ENCODE data around the gene PARP1. TPM values are rescaled to one million over a fixed set of nuclear protein-coding genes. Genes with fewer than 3 reads are reported as not detected.
"Not testable (repeated sequence)": the region's sequence is repeated elsewhere in the genome, so short reads cannot be mapped to it uniquely, and the experiment has no call there.

PARP1 gene
- total RNA-seq, 2 experiments from 2014 or later: 238 to 245 TPM

DNA sequence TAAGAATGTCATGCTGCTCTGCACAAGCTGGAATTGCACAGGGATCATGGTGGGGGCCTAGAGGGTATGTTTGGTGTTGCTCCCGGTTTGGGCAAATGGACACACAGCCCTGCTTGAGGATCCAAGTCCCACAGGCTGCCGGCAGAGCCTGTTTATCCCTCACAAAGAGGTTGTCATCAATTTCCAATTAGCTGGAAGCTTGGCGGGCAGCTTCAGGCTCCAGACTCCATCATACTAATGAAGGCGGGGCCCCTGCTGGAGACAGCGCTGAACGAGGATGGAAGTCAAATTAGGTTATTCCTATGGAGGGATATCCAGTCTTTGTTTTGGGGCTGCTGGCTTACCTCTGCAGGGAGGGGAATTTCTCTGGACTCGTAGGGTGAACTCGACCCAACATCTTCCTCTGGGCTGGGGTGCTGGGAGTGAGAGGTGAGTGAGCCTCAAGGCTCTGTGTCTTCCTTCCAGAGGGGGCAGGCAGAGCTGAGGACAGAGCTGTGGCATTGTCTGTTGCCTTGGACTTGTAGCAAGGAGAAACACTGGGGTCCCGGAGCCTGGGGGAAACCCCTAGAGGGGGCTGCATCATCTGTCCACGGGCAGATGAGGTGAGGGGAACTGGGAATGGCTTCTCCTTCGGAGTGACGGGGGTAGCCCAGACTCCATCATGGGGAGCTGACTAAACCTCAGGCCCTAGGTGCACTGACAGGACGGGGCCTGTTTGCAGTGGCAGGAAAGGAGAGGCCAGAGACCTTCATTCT lies 24.9 kb upstream of the PARP1 start:
- ChIA-PET CTCF (no interaction called here), POLR2A (no interaction called here)

DNA sequence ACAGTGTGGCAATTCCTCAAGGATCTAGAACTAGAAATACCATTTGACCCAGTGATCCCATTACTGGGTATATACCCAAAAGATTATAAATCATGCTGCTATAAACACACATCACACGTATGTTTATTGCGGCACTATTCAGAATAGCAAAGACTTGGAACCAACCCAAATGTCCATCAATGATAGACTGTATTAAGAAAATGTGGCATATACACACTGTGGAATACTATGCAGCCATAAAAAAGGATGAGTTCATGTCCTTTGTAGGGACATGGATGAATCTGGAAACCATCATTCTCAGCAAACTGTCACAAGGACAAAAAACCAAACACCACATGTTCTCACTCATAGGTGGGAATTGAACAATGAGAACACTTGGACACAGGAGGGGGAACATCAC lies 24.0 kb upstream of the PARP1 start:
- CTCF ChIA-PET, POLR2A ChIA-PET: not testable (repeated sequence)

DNA sequence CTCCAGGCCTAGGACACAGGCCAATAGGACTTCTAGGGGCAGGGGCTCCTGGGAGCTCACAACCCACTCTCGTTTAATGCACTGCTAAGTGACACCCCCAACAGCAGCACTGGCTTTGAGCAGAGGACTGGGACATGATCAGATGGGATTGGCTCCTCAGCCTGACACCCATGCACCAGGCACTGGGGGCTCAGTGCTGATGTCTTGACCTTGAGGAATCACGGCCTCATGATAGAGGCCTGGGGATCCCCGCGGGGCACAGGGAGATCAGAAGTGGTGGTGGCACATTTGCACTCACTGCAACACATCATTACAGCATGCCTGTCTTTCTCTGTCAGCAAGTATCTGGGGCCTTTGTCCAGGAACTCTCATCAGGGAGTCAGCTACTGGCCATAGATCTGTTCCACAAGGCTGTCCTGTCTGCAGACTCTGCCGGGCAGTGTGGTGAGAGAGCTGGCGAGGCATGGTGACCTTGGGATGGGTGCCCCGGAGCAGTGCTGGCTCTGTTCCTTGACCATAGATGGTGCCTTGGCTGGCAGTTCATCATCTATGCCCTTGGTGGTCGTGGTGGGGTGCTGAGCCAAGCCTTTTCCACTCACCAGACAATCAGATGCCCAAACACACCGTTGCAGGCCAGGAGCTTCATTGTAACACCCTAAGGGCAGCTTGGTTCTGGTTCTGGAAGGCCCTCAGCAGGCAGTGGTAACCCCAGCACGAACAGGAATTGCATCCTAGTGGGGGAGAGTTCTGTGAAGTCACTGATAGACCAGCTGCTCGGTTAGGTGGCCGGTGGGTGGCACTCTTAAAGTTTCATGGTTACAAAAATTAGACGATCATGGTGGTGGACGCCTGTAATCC lies 22.2 kb upstream of the PARP1 start:
- ChIA-PET POLR2A (no interaction called here), CTCF (interaction anchor here (1.2 kb wide), 1 partner anchor 15 kb away, joined by 3 read pairs; no protein-coding TSS in a partner anchor)

DNA sequence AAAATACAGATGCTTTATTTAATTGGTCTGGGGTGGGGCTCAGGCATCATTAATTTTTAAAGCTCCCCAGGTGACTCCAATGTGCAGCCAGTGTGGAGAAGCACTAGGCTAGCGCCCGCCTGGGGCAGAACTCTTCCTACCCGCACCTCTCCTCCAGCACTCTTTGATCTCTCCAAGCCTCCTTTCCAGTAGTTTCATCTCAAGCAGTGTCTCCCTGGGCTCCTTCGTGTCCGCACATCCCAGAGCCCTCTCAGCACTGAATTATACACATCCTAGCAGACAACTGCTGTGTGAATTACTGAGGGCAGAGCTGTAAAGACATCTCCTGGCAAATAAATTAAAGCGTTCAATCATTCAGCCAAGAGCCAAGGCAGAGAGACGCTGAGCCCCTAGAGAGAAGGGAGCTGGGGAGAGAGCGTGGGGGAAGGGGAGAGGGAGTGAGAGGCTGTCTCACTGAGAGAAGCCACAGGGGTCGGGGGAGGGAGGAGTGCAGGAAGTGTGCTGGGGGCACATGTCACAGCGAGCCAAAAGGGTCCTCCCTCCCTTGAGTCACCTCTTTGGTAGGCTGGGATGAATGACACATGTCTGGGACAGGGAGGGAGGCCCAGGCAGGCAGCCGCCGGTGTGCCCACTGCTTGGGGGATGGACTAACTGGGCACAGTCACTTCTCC lies 21.0 kb upstream of the PARP1 start:
- CTCF ChIA-PET: interaction anchor here (1.2 kb wide), 1 partner anchor 16 kb away, joined by 3 read pairs; no protein-coding TSS in a partner anchor
- POLR2A ChIA-PET: no interaction called here

DNA sequence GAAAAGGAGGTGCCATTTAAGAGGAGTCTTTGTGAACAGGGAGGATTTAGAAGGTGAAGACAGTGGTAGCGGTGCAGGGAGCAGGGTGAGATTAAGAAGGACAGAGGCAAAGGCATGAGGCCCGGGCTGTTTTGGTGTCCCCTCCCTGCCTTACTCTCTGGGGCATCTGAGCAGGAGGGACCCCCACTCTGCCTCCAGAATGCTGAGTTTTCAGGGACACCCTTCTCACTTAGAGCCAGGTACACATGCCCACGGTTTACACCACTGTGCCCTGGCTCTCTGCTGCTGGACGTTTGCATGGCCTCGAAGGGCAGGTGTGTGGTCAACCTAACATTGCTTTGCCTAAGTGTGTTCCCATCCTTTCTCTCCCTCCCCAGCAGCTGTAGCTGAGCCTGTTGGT lies 20.5 kb upstream of the PARP1 start:
- ChIA-PET CTCF (no interaction called here), POLR2A (no interaction called here)

DNA sequence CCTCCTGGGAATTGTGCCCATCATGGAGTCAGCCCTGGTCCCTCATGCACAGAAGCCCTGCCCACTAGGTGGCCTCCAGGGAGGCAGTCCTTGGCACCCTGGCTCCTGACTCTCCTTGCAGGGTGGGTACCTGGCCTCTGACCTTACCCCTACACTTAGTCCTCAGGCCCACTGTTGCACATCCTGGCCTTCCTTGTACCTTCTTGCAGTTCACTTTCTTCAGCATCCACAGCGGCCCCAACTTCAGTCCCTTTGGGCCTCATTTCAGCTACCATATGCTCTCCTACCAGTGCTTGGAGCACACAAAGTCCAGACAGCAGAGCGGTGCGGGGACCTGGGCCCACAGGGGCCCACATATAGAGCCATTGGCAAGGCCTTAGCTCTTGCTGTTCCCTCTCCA lies 19.2 kb upstream of the PARP1 start:
- ChIA-PET CTCF (no interaction called here), POLR2A (no interaction called here)

DNA sequence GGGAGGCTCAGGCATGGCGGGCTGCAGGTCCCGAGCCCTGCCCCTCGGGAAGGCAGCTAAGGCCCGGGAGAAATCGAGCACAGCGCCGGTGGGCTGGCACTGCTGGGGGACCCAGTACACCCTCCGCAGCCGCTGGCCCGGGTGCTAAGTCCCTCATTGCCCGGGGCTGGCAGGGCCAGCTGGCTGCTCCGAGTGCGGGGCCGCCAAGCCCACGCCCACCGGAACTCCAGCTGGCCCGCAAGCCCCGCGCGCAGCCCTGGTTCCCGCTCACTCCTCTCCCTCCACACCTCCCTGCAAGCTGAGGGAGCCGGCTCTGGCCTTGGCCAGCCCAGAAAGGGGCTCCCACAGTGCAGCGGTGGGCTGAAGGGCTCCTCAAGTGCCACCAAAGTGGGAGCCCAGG lies 18.5 kb upstream of the PARP1 start:
- POLR2A ChIA-PET: not testable (repeated sequence)
- CTCF ChIA-PET: interaction anchor here (1.0 to 3.6 kb wide), 2 partner anchors 18 to 144 kb away, joined by 5 to 17 read pairs; partner anchors contain the start of gene PARP1

DNA sequence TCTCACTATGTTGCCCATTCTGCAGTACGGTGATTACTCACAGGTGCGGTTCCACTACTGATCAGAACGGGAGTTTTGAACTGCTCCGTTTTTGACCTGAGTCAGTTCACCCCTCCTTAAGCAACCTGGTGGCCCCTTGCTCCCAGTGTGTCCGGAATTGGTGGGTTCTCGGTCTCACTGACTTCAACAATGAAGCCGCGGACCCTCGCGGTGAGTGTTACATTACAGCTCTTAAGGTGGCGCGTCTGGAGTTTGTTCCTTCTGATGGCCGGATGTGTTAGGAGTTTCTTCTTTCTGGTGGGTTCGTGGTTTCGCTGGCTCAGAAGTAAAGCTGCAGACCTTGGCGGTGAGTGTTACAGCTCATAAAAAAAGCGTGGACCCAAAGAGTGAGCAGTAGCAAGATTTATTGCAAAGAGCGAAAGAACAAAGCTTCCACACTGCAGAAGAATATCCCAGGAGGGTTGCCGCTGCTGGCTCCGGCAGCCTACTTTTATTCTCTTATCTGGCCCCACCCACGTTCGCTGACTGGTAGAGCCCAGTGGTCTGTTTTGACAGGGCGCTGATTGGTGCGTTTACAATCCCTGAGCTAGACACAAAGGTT lies 17.6 kb upstream of the PARP1 start:
- POLR2A ChIA-PET: no interaction called here
- CTCF ChIA-PET: interaction anchor here (0.7 to 3.6 kb wide), 8 partner anchors 12 to 144 kb away, joined by 3 to 17 read pairs (median 3); partner anchors contain the start of gene PARP1

DNA sequence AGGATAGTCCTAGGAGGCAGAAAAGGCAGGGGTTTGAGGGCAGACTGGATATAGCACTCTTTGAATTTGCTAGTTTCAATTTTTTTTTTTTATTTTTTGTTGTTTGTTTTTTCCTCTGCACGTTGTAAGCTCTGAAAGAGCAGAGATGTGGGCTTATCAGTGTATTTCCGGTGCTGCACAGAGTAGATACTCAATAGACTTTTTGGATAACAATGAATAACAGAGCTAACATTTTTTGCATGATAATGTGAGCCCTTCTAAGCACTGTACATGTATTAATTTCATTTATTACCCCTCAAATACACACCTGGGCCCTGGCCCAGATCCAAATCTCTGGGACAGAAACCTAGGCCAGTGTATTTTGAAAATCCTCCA lies 17.1 kb upstream of the PARP1 start:
- ChIA-PET POLR2A (no interaction called here), CTCF (interaction anchor here (0.7 to 3.6 kb wide), 8 partner anchors 9 to 85 kb away, joined by 3 to 17 read pairs (median 3); partner anchors contain the start of gene PARP1)

DNA sequence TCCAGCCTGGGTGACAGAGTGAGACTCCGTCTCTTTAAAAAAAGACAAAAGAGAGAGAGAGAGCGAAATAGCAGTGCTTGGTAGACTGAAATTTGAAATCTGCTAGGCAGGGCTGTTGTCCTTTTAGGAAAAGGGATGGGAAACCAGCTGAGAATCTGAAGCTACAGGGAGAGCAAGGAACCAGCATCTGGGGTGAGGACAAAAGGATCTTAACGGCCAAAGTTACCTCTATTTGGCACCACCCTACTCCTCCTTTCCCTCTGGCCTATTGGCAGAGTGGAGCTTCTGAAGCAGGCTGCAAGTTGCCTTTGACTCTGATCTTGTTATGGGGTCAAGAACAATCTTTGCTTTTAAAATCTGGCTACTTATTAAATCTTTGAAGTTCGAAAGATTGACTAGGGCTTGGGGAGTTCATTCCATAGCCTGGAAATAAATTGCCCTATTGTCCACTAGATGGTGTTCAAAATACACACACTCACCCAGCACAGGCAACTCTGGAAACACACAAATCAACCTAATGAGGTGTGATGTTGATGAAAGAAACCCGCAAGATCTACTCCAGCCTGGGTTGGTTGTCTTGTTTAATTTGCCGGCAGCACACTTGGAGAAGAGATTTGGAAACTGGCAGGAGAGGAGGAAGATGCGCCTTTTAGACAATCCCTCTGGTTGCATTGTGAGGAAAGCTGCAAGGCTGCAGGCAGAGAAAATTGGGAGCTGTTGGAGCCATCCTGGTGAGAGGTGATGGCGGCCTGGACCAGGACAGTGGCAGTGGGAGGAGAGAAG lies 16.5 kb upstream of the PARP1 start:
- ChIA-PET CTCF (interaction anchor here (0.7 to 3.6 kb wide), 7 partner anchors 9 to 131 kb away, joined by 3 to 17 read pairs (median 3); partner anchors contain the start of gene PARP1), POLR2A (no interaction called here)

DNA sequence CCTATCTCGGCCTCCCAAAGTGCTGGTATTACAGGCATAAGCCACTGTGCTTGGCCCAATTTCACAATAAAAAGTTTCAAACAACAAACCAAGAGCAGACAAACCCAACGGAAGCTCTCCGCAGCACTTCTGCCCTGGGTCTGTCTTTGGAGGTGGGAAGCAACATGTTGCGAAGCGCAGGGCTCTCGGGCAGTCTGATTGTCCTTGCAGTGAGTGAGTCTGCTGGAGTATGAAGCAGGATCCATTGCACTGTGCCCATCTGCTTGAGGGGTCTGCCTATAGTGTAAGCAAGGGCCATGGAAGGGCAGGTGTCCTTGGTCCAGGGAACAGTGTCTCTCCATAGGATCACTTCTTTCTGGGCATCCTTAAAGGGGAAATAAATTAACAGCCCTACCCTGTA lies 14.6 kb upstream of the PARP1 start:
- ChIA-PET CTCF (no interaction called here), POLR2A (no interaction called here)

DNA sequence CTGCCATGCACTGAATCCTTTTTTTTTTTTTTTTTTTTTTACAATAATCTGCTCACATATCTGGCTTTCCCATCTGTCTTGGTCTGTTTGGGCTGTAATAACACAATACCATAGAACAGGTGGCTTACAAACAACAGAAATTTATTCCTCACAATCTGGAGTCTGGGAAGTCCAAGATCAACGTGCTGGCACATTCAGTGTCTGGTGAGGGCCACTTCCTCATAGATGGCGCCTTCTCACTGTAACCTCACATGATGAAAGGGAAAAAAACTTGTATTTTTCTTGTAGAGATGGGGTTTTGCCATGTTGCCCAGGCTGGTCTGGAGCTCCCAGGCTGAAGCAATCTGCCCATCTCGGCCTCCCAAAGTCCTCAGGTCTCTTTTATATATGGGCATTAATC lies 13.0 kb upstream of the PARP1 start:
- ChIA-PET POLR2A (interaction anchor here (0.6 kb wide), 1 partner anchor 442 kb away, joined by 6 read pairs; no protein-coding TSS in a partner anchor), CTCF (interaction anchor here (0.7 to 1.5 kb wide), 2 partner anchors 13 to 229 kb away, joined by 4 to 6 read pairs; partner anchors contain the start of gene PARP1)

DNA sequence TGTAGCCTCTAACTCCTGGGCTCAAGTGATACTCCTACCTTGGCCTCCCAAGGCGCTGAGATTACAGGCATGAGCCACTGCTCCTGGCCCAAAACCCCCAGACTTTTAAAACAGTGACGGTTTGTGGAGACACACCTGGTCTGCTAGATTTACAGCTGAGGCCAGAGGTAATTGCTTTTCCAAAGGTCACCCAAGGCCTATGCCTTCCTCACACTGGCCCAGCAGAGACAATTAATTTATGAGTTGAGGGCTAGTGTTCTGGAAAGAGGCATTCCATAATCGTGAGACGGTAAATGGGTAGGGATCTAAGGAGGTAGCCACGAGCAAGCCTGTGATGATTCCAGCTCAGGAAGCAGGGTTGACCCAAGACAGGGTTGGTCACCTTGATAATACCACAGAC lies 12.4 kb upstream of the PARP1 start:
- CTCF ChIA-PET: interaction anchor here (0.7 to 1.5 kb wide), 3 partner anchors 12 to 230 kb away, joined by 4 to 6 read pairs (median 4); partner anchors contain the start of gene PARP1
- POLR2A ChIA-PET: interaction anchor here (0.6 kb wide), 1 partner anchor 443 kb away, joined by 6 read pairs; no protein-coding TSS in a partner anchor

DNA sequence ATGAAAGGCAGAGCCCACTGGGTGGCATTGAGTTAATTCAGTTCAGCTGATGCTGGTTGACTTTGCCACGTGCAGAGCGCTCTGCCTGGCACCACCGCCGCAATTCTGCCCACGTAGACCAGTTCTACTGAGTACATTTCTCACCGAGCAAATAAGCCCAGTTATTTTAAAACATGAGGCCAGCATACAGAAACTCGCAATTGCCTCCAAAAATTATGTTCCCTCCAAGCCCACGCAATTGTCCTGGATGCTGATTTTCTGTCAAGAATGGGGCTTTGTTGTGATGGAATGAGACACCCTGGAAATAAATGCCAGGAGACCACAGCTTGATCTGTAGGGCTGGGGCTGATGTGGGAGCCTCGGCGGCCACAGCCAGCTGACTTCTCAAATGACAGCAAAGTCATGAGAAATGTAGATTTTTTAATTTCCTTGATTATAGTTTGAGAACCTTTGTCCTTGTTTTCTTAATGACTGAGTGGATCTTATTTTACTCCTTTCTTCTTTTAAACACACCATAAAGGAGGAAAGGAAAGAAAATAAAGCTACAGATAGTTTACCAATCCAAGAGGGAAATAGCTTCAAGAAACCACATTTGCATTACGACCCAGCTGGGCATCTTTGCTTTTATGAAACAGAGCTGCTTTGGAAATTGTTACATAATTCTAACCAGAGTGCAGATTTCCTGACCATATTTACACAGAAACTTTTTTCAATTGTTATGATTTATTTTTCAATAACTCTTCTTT lies 11.6 kb upstream of the PARP1 start:
- ChIA-PET POLR2A (no interaction called here), CTCF (interaction anchor here (1.5 kb wide), 1 partner anchor 11 kb away, joined by 6 read pairs; the partner anchor contains the start of gene PARP1)

DNA sequence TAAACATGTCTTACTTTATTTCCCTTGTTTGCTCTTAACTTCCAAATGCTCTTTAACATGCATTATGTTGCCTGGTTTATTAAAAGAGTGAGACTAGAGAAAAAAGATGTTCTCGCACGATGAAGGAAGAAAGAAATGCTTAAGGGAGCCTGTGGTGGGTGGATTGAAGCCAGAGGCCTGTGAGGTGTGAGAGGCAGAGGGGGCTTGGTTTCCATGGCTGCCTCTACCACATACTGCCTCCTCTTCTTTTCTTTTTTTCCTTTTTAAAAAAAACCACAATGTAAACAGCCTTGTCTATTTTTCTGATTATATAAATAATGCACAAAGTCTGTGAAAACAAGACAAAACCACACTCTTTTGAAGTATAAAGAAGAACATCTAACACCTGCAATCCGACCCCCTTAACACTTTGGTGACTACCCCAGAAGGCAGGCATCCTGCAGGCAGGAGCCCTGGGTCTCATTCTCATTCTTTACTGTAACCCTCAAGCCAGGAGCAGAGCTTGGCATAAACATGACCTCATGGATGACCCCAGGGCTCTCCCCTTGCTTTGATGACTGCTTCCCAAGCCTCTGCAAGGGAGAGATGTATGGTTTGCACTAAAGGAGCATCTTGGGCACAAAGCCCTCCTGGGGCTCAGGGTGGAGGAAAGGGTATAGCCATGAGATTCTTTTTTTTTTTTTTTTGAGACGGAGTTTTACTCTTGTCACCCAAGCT lies 10.1 kb upstream of the PARP1 start:
- ChIA-PET CTCF (interaction anchor here (1.6 kb wide), 1 partner anchor 10 kb away, joined by 6 read pairs; the partner anchor contains the start of gene PARP1), POLR2A (interaction anchor here (0.5 kb wide), 1 partner anchor 40 kb away, joined by 6 read pairs; no protein-coding TSS in a partner anchor)

DNA sequence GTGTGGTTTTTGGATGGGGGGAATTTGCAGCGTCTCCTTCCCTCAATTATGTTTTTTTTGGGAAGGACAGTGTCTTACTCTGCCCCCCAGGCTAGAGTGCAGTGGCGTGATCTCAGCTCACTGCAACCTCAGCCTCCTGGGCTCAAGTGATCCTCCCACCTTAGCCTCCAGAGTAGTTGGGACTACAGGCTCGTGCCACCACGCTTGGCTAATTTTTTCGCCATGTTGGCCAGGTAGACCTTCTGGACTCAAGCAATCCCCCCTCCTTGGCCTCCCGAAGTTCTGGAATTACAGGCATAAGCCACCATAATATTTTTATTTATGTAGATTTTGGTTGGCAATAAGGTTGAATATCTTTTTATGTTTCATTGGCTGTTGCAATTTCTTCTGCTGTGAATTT lies 9.5 kb upstream of the PARP1 start:
- CTCF ChIA-PET: interaction anchor here (1.6 kb wide), 1 partner anchor 10 kb away, joined by 6 read pairs; the partner anchor contains the start of gene PARP1

DNA sequence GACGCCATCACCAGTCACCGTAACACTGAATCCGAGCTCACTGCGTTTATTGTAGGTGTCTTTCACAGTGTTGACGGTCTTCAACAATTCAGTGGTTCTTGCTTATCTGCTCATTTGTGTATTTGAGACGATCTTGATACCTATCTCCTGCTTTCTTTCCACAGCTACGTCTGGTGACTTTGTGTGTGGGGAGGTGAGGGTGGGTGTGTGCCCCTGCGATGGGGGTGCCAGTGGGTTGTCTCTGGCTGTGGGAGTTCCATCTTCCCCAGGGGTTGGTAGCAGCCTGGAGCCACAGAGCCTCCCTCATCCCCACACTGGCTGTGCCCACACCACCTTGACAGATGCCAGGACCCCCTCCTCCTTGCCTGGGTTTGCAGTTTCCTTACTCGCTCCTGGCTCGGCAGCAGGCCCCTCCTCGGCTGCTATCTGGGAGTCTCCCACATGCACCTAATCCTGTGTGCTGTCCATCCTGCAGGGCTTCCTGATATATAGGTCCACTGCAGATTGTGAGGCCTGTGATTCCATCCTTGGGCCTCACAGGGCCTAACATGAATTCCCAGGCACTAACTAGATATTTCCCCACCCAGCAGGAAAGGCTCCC lies 6.3 kb upstream of the PARP1 start:
- ChIA-PET POLR2A (no interaction called here), CTCF (no interaction called here)

More for the DNA sequence above, 9.5 kb upstream of the PARP1 start:
- POLR2A ChIA-PET: no interaction called here
